Endothelial cell of umbilical vein (primary cell): ENCODE measurements around the gene ZNF581.

Experiments
- CTCF ChIP-seq, 2 donors: IDR thresholded peaks; 1 replicate in 1 of 2; 2 replicates in 1 of 2; pipeline ENCODE4 v1.5.1; 2011; ENCODE audit warnings: low read length in 2 of 2, mild to moderate bottlenecking in 2 of 2, moderate library complexity in 2 of 2, control low read depth in 1 of 2, inconsistent platforms in 1 of 2, low read depth in 1 of 2; ENCODE audit not compliant: insufficient read depth in 1 of 2; ENCODE audit errors: extremely low read depth in 1 of 2
- EZH2 ChIP-seq: IDR thresholded peaks from 2 replicates; pipeline ENCODE4 v1.6.1; 2012; ENCODE audit warnings: borderline replicate concordance, low read depth, mild to moderate bottlenecking, moderate library complexity, low read length, inconsistent platforms; ENCODE audit not compliant: severe bottlenecking
- JUN ChIP-seq: IDR thresholded peaks from 2 replicates; pipeline ENCODE4 v1.6.1; 2011; ENCODE audit warnings: borderline replicate concordance, low read depth; ENCODE audit not compliant: insufficient read length, insufficient read depth
- MYC ChIP-seq: IDR thresholded peaks from one replicate; pipeline ENCODE4 v1.6.1; 2011; ENCODE audit warnings: mild to moderate bottlenecking, low read depth, low read length

- TF ChIP-seq CTCF (IDR thresholded peaks at IDR 0.05; ENCODE audit: extremely low read depth in 1 of 2, insufficient read depth in 1 of 2, low read depth in 1 of 2, low read length in 2 of 2) (no peak), JUN (no peak), MYC (no peak), EZH2 (no peak)
Observed at GRCh38 chr19:55621673-55622231, 21.7 kb upstream of the ZNF581 start.
